NCI-H748 treated with DMSO at 0.1 percent for 48 hours (cell line): Measurements from ENCODE around the gene SCRN1.
A peak's percentile ranks its signal among the peaks of the same experiment; 100 is the strongest.

Source experiments
- DNase-seq: peaks from one replicate; lab custom pipeline; 2025; lab: John Stamatoyannopoulos, UW

Gene SCRN1

DNA sequence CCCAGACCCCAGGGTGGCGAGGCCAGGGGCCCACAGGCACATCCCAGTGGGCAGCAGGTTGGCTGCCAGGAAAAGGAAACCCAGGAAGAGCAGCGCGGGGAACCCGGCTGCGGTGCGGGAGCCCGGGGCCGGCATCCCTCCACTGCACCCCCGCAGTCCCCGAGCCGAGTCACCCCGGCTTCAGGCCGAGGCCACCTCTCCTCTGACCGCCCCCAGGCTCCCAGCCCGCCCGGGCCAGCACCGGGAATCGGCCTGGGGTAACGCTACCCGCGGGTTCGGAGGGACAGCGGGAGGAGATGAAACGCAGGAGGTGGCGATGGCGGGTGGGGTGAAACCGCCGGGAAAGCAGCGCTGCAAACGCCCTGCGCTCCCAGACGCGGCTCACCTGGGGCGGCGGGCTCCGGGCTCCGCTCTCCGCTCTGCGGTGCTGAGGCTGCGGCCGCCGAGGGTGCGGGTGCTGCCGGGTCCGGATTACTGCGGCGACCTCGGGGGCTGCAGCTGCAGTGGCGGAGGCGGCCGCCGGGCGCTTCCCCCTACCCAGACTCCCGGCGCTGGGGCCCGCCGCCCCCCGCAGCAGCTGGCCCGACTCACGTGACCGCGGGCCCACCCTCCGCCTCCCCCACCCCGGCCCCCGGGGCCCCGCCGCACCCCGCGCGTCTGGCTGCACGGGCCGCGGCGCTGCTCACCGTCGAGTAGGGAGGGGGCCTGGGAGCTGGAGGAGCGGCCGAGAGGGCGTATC is at the start of gene SCRN1:
Gene SCRN1, minus strand, starts transcription at position 545 of the 739 bp plus-strand sequence. CDS start 20,734 bp downstream, outside the sequence.
- no peak for DNase-seq

DNA sequence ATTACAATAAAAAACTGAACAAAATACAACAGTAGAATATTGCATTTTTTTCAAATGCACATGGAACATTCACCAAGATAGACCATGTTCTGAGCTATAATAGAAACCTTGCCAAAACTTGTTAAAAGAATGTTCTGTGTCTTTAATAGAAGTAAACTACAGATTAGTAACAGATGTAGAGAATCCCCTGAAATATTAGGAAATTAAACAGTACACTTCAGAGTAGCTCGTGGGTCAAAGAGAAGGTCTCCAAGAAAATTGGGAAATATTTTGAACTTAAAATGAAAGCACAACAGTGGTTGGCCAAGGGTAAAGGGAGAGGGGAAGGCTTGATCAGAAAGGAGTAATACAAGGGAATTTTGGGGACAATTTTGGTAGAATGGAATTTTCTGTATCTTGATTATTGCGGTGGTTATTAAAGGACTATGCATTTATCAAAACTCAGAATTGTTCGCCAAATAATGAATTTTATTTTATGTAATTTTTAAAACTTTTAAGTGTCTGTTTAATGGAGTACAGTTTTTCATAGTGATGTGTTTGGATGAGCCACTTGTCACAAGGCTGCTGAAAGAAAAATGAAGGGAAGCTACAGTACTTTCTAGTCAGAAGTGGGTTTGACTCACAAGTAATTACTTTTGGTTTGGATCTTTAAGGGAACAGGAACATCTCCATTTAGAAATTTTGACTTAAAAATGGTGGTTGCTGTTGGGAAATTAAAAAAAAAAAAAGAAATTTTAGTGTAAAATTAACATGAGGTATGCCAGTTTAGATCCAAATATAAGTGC is 48.8 kb upstream of the SCRN1 start:
- no peak for DNase-seq

GRCh38 chr7:30036220-30036619 is 46.6 kb upstream of the SCRN1 start:
- DNase-seq: no peak

DNA sequence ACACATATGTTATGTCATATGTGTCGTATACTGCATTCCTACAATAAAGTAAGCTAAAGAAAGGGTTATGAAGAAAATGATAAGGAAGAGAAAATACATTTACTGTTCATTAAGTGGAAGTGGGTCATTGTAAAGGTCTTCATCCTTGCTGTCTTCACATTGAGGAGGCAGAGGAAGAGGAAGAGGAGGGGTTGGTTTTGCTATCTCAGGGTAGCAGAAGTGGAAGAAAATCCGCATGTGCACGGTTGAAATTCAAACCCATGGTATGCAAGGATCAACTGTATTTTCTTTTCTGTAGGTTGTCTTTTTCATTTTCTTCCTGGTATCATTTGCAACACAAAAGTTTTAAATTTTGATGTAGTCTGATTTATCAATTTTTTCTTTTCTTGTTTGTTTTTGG is 44.9 kb upstream of the SCRN1 start:
- no peak for DNase-seq

DNA sequence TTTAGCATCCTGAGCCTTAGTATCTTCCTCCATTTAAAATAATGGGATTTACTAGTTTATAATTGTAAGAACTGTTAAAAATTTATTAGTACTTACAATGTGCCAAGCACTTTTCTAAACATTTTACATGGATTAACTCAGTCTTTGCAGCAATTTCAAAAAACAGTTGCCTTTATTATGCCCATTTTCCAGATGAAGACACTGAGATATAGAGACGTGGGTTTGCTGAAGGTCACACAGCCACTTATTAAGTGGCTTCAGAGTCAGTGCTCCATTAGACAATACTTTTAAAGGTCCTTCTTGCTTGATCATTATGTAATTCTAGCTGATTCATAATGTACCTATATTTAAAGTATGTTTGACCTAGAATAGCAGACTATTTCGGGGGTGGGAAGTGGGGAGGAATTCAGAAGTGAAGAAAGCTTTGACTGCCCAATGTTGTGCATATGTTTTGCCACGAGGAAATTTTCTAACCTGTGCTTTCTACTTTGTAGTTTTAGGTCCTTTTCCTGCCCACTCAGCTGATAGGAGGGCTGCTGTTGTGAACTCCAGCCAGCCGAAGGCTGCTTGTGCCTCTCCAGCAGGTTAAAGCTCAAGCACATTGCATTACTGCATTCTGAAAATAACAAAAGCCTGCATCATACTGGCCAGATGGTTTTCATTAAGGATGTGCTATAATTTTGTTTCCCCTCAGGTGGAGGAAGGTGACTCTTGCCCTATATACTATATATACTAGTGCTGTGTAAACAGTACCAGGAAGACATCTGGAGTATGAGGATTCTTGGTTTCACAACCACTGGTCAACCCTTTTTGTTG is 42.9 kb upstream of the SCRN1 start:
- no peak for DNase-seq

DNA sequence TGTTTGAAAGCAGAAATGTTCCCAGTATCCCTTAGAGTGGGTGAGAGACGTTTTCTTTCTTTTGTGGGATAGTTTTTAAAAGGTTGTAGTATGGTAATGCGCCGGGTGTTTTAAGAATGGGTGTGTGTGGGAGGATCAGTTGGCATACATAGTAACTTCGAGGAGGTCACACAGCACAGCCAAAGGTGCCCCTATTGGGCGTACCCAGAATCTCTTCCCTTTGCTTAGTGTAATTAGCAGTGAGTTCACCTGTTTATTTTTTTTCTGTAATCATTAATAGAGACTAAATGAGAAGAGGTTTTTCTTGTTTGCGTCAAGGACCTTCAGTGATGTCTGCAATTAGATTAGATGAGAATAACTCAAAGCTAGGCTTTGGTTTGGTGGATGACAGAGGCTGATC is 40.1 kb upstream of the SCRN1 start:
- no peak for DNase-seq

- no peak for DNase-seq
Observed at GRCh38 chr7:30028749-30029635, 39.4 kb upstream of the SCRN1 start.

DNA sequence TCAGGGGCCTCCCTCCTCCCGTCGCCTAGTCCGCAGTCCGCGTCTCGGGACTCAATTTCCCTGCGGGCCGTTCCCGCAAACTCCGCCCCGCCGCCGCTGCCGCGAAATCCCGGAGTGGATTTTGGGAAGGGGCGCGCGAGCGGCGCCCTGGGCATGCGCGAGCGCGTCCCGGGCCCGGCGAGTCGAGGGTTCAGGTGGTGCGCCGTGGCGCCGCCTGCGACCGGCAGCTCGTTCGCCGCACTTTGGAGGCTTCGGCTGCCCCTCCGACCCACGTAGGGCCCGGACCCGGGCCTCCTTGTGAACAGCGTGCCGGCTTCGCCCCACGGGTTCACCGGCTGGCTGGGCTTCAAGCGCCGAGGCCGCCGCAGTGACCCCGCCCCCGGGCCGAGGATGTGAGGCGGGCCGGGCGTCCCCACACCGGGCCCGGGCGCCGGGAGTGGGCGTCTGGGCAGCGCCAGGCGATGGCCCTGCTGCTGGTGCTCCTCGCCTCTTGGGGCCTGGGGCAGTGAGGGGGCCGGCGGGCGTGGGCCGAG is 38.7 kb upstream of the SCRN1 start, which contains the start of gene PLEKHA8:
Gene PLEKHA8, plus strand, starts transcription at position 197 of the 533 bp plus-strand sequence. CDS start 351 bp downstream, outside the sequence.
- DNase-seq: no peak

- DNase-seq: no peak
Observed at GRCh38 chr7:30027740-30028215, 38.2 kb upstream of the SCRN1 start.

DNA sequence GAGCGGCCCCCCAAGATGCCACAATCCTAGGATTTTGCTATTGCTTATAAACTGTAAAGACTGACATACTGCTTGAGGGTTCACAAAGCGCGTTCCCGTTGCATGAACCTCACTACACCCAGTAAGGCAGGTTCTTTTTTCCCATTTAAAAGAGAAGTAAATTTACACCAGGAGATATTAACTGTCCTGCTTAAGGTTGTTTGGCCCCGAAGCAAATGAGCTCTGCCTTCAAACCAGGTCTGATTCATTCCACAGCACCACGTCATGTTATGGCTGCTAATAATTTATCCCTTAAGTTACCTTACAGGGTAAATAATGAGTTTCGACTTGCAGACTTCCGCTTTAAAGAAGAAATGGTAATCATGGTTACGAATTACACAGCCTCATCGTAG is 37.5 kb upstream of the SCRN1 start:
- no peak for DNase-seq

GRCh38 chr7:30026229-30027064 is 36.8 kb upstream of the SCRN1 start, which contains the start of gene FKBP14:
FKBP14 (minus strand) TSS chr7:30026702; CDS start chr7:30026508, 194 bp downstream.
- DNase-seq: peak; percentile 95

- DNase-seq: no peak
Observed at GRCh38 chr7:30023524-30023923, 33.9 kb upstream of the SCRN1 start.

- no peak for DNase-seq
Observed at GRCh38 chr7:30022991-30023390, 33.4 kb upstream of the SCRN1 start.

DNA sequence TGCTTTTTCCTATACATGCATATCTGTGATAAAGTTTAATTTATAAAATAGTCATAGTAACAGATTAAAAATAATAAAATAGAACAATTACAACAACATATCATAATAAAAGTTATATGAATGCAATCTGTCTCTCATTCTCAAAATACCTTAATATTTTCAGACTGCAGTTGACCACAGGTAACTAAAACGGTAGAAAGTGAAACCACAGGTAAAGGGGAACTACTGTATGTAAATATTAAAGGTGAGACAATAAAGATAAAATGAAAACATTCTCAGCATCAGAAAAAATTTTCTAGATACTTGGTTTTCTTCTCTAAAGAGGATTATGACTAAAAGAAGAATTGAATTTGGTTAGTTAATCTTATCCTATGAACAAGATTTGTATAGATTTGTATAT is 30.9 kb upstream of the SCRN1 start:
- DNase-seq: no peak

GRCh38 chr7:30019960-30020359 is 30.4 kb upstream of the SCRN1 start:
- DNase-seq: no peak

GRCh38 chr7:30019387-30019786 is 29.8 kb upstream of the SCRN1 start:
- no peak for DNase-seq

GRCh38 chr7:30018451-30018850 is 28.9 kb upstream of the SCRN1 start:
- DNase-seq: no peak

DNA sequence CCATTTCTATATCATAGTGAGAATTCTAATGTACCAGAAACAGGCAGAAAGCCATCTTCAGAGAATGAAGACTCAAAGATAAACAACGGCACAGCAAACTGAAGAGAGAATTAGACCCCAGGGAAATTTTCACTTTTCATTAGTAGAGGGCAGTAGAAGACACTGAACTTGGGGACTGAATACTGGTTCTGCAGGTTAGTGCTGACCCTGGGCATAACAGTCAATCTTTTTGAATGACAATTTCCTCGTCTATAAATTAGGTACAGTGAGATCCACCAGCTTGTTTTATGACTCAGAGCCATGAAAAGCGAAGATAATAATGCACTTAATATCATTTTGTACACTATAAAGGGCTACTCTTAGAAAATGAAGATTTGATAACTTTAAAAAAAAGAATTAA is 23.2 kb upstream of the SCRN1 start:
- no peak for DNase-seq

- no peak for DNase-seq
Observed at GRCh38 chr7:30010021-30010420, 20.4 kb upstream of the SCRN1 start.

DNA sequence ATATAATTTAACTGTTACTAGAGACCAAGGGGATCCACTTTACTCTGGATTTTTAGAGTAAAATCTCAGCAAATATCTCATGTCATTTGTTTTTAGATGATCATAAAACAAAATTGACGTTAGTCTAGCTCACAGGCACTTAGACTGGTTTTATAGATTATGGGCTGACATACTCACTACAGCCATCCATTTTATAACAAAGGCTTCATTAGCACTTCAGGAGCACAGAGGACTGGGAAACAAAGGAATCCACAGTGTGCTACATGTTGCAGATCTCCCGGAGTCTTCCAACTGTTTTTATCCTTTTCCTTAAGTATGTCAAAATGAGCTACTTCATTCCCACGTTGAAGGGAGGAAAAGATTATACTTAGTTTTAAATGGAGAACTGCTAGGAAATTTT is 15.9 kb upstream of the SCRN1 start:
- no peak for DNase-seq
